Natural killer cell (primary cell): ENCODE results near the gene ATXN10. TPM values are rescaled to one million over a fixed set of nuclear protein-coding genes. Genes with fewer than 3 reads are reported as not detected.

Experiments
- ATAC-seq, 3 donors: fragments of 150-1000 bp in 2 of 3; fragments of 200-7000 bp in 1 of 3; cut with Tn5 transposase; 1 replicate in 1 of 3; 2 replicates in 2 of 3; pipeline ENCODE4 v1.10.0; 2021; ENCODE audit warnings: mild to moderate bottlenecking in 2 of 3, moderate library complexity in 2 of 3
- DNase-seq, 2 donors: peaks; one replicate each; pipeline versions ENCODE4 v3.0.0 to v3.0.0-alpha.2; 2013 to 2021; ENCODE audit warnings: mixed read lengths in 1 of 2
- H3K27ac ChIP-seq: one replicate; pipeline ENCODE4 v1.5.1; 2013; ENCODE audit warnings: mild to moderate bottlenecking, low read length
- H3K27me3 ChIP-seq: one replicate; pipeline ENCODE4 v1.6.1; 2013; ENCODE audit warnings: low read length; ENCODE audit not compliant: control insufficient read depth, insufficient read depth
- H3K36me3 ChIP-seq: one replicate; pipeline ENCODE4 v1.6.1; 2013; ENCODE audit warnings: low read length; ENCODE audit not compliant: control insufficient read depth, insufficient read depth
- H3K4me1 ChIP-seq: one replicate; pipeline ENCODE4 v1.6.1; 2013; ENCODE audit warnings: low read length; ENCODE audit not compliant: control insufficient read depth, insufficient read depth
- H3K4me3 ChIP-seq: one replicate; pipeline ENCODE4 v1.5.1; 2013; ENCODE audit warnings: low read length
- H3K9me3 ChIP-seq: one replicate; pipeline ENCODE4 v1.6.1; 2013; ENCODE audit warnings: low read length; ENCODE audit not compliant: control insufficient read depth, insufficient read depth
- H3K27ac Mint-ChIP-seq, 2 donors: one replicate each; pipeline ENCODE4 v1.8.0; 2022; ENCODE audit warnings: mild to moderate bottlenecking in 2 of 2, mixed read lengths in 2 of 2, moderate library complexity in 1 of 2
- H3K27me3 Mint-ChIP-seq, 2 donors: one replicate each; pipeline ENCODE4 v1.8.0; 2022; ENCODE audit warnings: low read depth in 2 of 2, mixed read lengths in 2 of 2
- H3K36me3 Mint-ChIP-seq: one replicate; pipeline ENCODE4 v1.8.0; 2022; ENCODE audit warnings: mixed read lengths
- H3K4me1 Mint-ChIP-seq, 2 donors: one replicate each; pipeline ENCODE4 v1.8.0; 2022; ENCODE audit warnings: mixed read lengths in 2 of 2
- H3K4me3 Mint-ChIP-seq: one replicate; pipeline ENCODE4 v1.8.0; 2022; ENCODE audit warnings: mild to moderate bottlenecking, moderate library complexity, mixed read lengths
- H3K9me3 Mint-ChIP-seq, 2 donors: one replicate each; pipeline ENCODE4 v1.8.0; 2022; ENCODE audit warnings: mixed read lengths in 2 of 2
- CTCF ChIP-seq: fragments of 200-600 bp; IDR thresholded peaks from one replicate; pipeline ENCODE4 v1.8.0; 2022; ENCODE audit warnings: antibody characterized with exemption
- WGBS: methylation state at CpG from one replicate; pipeline ENCODE4 v1.1.7; 2013; ENCODE audit warnings: missing lambda C conversion rate; ENCODE audit not compliant: insufficient coverage; 5-methylcytosine and 5-hydroxymethylcytosine counted together
- intact Hi-C: fragments of 100-400 bp; cut with micrococcal nuclease; formaldehyde crosslinking; loops from one replicate; pipeline ENCODE4 v1.14.2; 2022
- total RNA-seq, 4 donors: library from RNA; stranded (reverse); fragments of 120-200 nt in 1 of 4; gene quantifications; one replicate each; pipeline versions ENCODE4 v1.2.3 to v1.2.4, GENCODE V29; 2013 to 2022

Gene ATXN10
- total RNA-seq, 3 donors from 2014 or later (not counting 1 experiment from before 2014, with no cell fraction given): 79.3 to 90.5 (median 88.8) TPM

- Histone ChIP-seq H3K9me3 (no peaks in the 10 kb centered on the region), H3K36me3 (no peaks in the 10 kb centered on the region), H3K4me1 (peaks cover 17% of the 10 kb centered on the region), H3K27ac (no peak overlapping the region), H3K4me3 (no peak overlapping the region), H3K27me3 (no peaks in the 10 kb centered on the region)
- Mint-ChIP-seq H3K4me1 (peaks cover 9 to 20% of the 10 kb centered on the region in 2 donors), H3K27me3 (peaks cover 26 to 27% of the 10 kb centered on the region in 2 donors), H3K36me3 (no peaks in the 10 kb centered on the region), H3K4me3 (peak overlapping the region; percentile 38), H3K9me3 (no peaks in the 10 kb centered on the region), H3K27ac (peak overlapping the region in 1 of 2 donors; percentile 54)
- peak; percentile 88 to 93 (median 93) for ATAC-seq
- WGBS: 12% methylated on average over 54 of the region's 54 CpGs
- DNase-seq: peak; percentile 79 to 84
- peak; percentile 81 for TF ChIP-seq CTCF
- intact Hi-C loops: no loop called here
These were observed 25.9 kb upstream of the ATXN10 start for GRCh38 chr22:45645526-45646414.

- H3K27me3 ChIP-seq: no peaks in the 10 kb centered on the region
- peaks cover 26 to 28% of the 10 kb centered on the region in 2 donors for H3K27me3 Mint-ChIP-seq
- H3K4me1 ChIP-seq: peaks cover 17% of the 10 kb centered on the region
- no peak overlapping the region for H3K4me3 Mint-ChIP-seq
- no peak overlapping the region for H3K27ac Mint-ChIP-seq
- H3K9me3 ChIP-seq: no peaks in the 10 kb centered on the region
- H3K9me3 Mint-ChIP-seq: no peaks in the 10 kb centered on the region
- no peaks in the 10 kb centered on the region for H3K36me3 Mint-ChIP-seq
- TF ChIP-seq CTCF: no peak
- intact Hi-C loops: no loop called here
- H3K4me1 Mint-ChIP-seq: peaks cover 9 to 20% of the 10 kb centered on the region in 2 donors
- H3K36me3 ChIP-seq: no peaks in the 10 kb centered on the region
- DNase-seq (no peak), ATAC-seq (no peak)
- no peak overlapping the region for H3K4me3 ChIP-seq
- H3K27ac ChIP-seq: no peak overlapping the region
- 79% methylated on average over 18 of the region's 18 CpGs for WGBS
These were observed 24.0 kb upstream of the ATXN10 start for GRCh38 chr22:45647532-45648225.

- Histone ChIP-seq H3K27me3 (no peaks in the 10 kb centered on the region), H3K9me3 (no peaks in the 10 kb centered on the region), H3K4me1 (peaks cover 17% of the 10 kb centered on the region), H3K27ac (no peak overlapping the region), H3K36me3 (no peaks in the 10 kb centered on the region), H3K4me3 (no peak overlapping the region)
- H3K27ac Mint-ChIP-seq: no peak overlapping the region
- TF ChIP-seq CTCF: no peak
- no peaks in the 10 kb centered on the region for H3K9me3 Mint-ChIP-seq
- intact Hi-C loops: no loop called here
- peaks cover 28 to 33% of the 10 kb centered on the region in 2 donors for H3K27me3 Mint-ChIP-seq
- no peak overlapping the region for H3K4me3 Mint-ChIP-seq
- ATAC-seq (no peak), DNase-seq (no peak)
- no peaks in the 10 kb centered on the region for H3K36me3 Mint-ChIP-seq
- WGBS: 66% methylated on average over 24 of the region's 24 CpGs
- H3K4me1 Mint-ChIP-seq: peaks cover 9 to 20% of the 10 kb centered on the region in 2 donors
These were observed 23.1 kb upstream of the ATXN10 start for GRCh38 chr22:45648301-45649117.
